GM18868 (cell line): ENCODE measurements around the gene PRMT3.
"Not testable (repeated sequence)": the region's sequence is repeated elsewhere in the genome, so short reads cannot be mapped to it uniquely, and the experiment has no call there.

ENCODE experiments used
- ATAC-seq: cut with Tn5 transposase; IDR thresholded peaks from one replicate; pipeline ENCODE4 v1.9.1; 2021; ENCODE audit warnings: mild to moderate bottlenecking, moderate library complexity; ENCODE audit not compliant: unreplicated experiment

The PRMT3 gene

DNA sequence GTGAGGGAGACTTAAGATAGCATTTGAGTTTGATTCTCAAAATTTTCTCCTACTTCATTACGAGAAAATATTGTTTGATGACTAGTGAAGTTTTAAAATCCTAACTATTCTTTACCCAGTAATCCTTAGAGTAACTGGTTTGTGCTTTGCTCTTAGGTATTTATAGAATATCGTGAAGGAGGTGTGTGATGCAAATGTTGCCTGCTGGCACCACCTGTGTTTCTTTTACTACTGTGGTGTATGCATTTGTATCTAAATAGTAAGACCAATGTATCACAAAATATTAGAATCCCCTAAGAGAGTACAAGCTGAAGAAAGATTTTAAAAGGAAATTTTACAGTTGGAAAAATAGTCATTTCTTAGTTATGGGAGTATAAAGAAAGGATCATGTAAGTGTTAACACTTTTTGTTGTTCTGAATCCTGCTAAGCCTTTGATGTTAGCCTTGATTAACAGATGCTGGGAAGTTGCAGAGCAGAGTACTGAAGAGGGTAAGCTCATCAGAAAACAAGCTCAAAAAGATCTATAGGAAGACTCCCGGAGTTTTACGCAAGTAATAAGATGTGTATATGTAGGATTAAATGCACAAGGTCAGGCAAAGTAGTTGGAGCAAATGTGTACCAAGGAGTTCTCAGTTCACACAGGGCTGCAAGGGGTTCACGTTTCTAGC lies 109.7 kb downstream of the PRMT3 start:
- ATAC-seq = no peak

DNA sequence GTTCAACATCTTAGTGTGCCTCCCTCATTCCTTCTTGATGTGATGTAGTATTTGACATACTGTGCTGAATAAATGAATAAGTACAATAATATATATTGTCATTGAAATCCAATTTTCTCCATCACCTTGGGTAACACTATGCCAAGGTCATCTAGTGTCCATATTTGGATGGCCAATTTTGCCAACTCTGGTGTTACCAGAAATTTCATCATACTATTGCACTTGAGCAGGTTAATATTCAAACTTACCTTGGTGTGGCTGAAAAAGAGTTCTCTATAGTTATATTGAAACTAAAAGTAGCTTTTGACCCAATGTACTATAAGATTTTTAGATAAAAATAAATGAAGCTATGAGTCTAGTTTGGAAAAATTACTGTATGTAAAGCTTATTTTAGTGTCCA lies 113.7 kb downstream of the PRMT3 start:
- ATAC-seq = peak; percentile 76

- no peak for ATAC-seq
Observed at GRCh38 chr11:20501971-20502370, 114.5 kb downstream of the PRMT3 start.

GRCh38 chr11:20511982-20512381 lies 124.5 kb downstream of the PRMT3 start:
- ATAC-seq = no peak

DNA sequence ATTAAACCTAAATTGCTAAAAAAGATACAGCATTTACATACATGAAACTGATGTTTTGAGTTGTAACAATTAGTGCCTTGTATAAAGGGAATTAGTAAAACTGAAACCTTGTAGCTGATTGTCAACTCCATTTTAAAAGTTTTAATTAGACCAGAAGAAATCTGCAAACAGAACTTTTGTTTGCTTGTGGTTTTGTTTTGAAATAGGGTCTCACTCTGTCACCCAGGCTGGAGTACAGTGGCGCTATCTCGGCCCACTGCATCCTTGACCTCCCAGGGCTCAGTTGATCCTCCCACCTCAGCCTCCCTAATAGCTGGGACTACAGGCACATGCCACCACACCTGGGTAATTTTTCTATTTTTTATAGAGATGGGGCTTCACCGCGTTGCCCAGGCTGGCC lies 125.4 kb downstream of the PRMT3 start:
- no peak for ATAC-seq

GRCh38 chr11:20518323-20518834 lies 130.9 kb downstream of the PRMT3 start:
- no peak for ATAC-seq

DNA sequence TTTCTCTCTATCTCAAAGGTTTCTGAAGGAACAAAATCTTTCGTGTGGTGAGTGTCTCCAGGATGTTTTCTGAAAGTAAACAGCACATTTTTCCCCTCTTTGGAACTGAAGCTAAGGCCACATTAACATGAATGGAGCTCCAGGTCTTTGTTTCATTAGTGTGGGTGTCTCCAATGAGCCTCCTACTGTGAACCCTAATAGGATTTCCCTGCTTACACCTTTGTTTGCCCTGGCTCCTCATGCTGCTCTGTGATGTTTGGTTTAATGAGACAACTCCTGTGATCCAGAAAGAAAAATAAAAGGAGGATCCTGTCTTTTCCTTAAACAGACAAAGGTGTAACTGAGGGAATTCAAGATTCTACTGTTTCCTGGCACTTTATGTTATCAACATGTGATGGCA lies 135.0 kb downstream of the PRMT3 start:
- no peak for ATAC-seq

DNA sequence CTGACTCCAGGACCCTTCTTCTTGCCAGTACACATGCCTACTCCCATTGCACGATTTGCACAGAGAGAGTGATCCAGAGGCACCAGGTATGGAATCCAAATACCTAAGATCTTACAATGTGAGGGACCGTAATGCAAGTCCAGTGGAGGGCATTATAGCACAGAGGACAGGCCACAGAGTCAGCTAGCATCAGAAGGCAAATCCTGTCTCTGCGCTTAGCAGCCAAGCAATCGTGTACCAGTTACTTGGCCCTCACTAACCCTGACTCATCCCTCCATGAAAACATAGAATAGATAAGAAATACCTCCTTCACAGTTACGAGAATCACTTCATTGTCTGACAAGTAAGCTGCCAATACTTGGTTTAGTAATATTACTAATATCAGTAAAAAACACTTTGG lies 142.2 kb downstream of the PRMT3 start:
- ATAC-seq = no peak

DNA sequence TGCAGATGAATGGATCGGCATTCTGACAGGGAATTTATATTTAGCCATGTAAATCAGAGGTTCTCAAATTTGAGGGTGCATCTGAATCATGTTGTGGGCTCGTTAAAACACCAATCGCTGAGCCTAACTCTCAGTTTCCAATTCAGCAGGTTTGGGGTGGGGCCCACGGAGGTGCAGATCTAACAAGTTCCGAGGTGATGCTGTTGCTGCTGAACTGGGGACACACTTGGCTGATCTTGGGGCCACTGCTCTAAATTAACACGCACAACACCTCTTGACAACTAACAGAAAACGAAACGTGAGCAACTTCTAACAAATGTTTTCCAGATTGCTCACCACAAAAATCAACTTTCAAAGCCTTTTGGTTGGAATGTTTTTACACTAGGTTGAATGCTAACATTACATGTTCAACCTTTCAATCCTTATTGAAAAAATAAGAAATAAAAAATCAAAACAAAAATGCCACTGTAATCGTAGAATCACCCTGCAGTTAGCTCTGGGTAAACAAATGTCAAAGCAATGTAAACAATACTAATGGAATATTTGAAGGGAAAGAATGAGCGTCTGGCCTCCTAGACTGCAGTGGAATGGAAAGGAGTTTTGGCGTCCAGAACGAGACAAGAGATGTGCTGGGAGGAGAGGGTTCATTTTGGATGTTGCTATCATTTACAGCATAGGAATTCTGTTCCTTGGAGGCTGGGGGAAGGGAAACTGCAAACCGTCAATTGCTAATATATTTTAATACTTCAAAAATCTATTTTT lies 143.6 kb downstream of the PRMT3 start:
- no peak for ATAC-seq

- no peak for ATAC-seq
Observed at GRCh38 chr11:20535271-20535881, 147.9 kb downstream of the PRMT3 start.

- ATAC-seq = no peak
Observed at GRCh38 chr11:20536365-20536764, 148.8 kb downstream of the PRMT3 start.

DNA sequence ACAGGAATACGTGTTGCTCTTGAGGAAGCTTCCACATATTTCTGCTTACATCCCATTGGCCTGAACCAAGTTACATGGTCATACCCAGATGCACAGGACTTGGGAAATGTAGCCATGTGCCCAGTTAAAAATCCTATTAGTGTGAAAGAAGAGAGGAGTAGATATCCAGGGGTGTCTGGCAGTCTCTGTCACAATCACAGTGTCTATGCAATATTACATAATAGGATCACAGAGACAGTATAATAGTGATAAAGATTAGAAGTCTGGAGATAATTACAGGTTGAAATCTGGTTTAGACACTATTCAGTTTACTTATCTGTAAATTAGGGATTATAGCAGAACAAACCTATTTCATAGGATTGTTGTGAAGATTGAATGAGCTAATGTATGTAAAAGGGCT lies 149.3 kb downstream of the PRMT3 start:
- ATAC-seq = no peak

- ATAC-seq = no peak
Observed at GRCh38 chr11:20541503-20541902, 154.0 kb downstream of the PRMT3 start.

DNA sequence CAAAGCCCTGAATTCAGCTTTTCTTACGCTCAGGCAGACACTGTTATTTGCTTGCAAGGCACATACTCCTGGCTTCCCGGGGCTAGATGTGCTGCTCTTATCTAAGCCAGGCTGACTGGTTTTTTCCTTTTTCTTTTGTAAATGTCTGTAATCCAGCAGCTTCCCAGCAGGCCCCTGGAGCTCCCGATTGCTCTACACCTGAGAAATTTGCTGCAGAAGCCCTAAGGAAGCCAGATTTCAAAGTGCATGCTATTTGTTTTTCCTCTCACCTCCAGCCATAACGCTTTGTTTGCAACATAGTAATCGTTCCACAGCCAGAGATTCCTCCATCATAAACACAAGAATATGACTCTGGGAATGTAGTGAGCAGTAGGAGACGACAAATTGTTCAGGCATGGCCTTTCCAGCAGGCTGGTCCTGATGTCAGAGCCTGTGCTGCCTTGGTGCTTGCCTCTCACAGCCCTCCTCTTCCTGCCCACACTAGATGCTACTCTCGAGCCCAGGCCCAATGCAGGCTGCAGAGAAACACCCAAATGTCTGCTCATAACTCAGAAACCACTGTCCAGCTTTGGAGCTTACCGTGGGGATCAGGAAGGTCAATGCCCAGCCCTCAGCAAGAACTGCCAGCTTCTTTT lies 157.2 kb downstream of the PRMT3 start:
- no peak for ATAC-seq

- ATAC-seq = no peak
Observed at GRCh38 chr11:20547411-20547810, 159.9 kb downstream of the PRMT3 start.

DNA sequence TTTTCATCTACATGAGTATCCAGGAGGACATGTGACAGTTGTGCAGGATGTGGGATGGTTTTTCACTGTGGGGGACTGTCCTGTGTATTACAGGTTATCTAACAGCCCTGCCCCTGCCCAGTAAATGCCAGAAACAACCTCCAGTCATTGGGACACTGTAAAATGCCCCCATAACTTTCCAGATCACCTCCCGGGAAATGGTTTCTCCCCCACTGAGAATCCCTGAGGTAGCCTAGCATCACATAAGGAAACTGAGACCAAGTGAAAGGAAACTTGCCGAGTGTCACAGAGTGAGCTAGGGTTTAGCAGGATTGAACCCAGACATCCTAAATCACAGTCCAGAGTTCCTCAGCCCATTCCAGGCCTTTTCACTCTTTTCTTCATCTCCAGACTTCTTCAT lies 163.6 kb downstream of the PRMT3 start:
- ATAC-seq = no peak

GRCh38 chr11:20555783-20556182 lies 168.3 kb downstream of the PRMT3 start:
- no peak for ATAC-seq

- ATAC-seq = not testable (repeated sequence)
Observed at GRCh38 chr11:20556396-20556795, 168.9 kb downstream of the PRMT3 start.

DNA sequence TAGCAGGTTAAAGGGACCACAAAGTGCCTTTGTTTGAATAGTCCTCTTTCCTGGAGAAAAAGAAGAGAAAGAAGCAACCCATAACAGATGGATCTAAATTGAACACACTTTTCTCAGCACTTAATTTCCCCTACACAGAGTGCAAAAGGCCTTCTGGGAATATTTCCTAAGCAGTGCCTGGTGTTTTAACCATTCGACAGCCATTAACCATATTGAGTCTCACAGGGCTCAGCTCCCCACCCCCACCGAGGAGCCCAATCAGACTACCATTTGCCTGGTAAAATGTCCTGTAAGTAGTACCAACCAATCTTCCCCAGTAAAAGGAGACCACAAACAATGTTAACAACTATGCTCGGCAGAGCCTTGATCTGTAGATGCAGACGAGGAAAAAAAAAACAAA lies 171.2 kb downstream of the PRMT3 start:
- ATAC-seq = no peak
